Right lung (tissue), 5 donors: ENCODE measurements around the gene IL31. TPM values are rescaled to one million over a fixed set of nuclear protein-coding genes. Genes with fewer than 3 reads are reported as not detected.

Experiments used
- DNase-seq, 2 donors: peaks; one replicate each; pipeline ENCODE4 v3.0.0-alpha.2; 2013
- polyA plus RNA-seq, 5 donors: library from polyadenylated mRNA; unstranded; fragments of 120-200 nt; gene quantifications; one replicate each; pipeline versions ENCODE4 v1.2.1 to v1.2.3, GENCODE V29; 2013; ENCODE audit warnings: inconsistent platforms in 1 of 5, low replicate concordance in 1 of 5; ENCODE audit not compliant: insufficient read length in 5 of 5, insufficient read depth in 1 of 5

Gene IL31
- polyA plus RNA-seq, 5 donors = not detected

- no peak for DNase-seq
These were observed 15.2 kb downstream of the IL31 start for GRCh38 chr12:122158700-122159285.

- no peak for DNase-seq
These were observed 18.3 kb downstream of the IL31 start for GRCh38 chr12:122155705-122156104.

DNA sequence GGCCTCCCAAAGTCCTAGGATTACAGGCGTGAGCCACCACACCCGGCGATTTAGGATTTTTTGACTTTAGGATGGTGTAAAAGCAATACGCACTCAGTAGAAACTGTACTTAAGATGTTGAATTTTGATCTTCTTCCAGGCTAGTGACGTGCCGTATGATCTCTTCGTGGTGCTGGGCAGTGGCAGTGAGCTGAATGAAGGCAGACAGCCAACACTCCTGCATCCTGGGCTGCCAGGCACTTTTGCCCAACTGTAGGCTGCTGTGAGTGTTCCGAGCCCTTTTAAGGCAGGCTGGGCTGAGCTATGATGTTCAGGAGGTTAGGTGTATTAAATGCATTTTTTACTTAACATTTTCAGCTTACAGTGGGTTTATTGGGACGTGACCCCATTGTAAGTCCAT, 21.3 kb downstream of the IL31 start:
- no peak for DNase-seq

GRCh38 chr12:122150127-122150681, 23.8 kb downstream of the IL31 start:
- DNase-seq = no peak

- peak; percentile 18 to 26 for DNase-seq
These were observed 25.4 kb downstream of the IL31 start for GRCh38 chr12:122148657-122149056.

GRCh38 chr12:122147514-122148290, 26.3 kb downstream of the IL31 start:
- DNase-seq = no peak

GRCh38 chr12:122145505-122146330, 28.3 kb downstream of the IL31 start:
- no peak for DNase-seq

DNA sequence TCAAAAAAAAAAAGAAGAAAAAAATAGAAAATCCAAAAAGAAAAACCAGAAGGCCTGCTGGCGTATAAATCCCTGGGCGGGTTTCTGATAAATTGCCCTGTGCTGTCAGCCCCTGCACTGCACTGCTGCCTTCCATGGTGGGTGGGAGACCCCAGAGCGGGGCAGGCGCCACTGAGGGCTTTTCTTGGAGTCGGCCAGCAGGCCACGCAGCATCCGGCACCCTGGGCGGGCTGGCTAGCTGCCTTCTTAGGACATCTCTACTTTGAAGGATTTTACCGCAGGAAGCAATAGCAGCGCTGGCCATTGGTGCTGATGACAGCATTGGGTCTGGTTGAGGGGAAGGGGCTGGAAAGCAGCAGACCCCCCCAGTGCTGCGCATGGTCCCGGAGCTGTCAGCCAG, 29.1 kb downstream of the IL31 start:
- DNase-seq = no peak

GRCh38 chr12:122142857-122143256, 31.2 kb downstream of the IL31 start:
- no peak for DNase-seq

GRCh38 chr12:122141911-122142725, 31.9 kb downstream of the IL31 start:
- no peak for DNase-seq

DNA sequence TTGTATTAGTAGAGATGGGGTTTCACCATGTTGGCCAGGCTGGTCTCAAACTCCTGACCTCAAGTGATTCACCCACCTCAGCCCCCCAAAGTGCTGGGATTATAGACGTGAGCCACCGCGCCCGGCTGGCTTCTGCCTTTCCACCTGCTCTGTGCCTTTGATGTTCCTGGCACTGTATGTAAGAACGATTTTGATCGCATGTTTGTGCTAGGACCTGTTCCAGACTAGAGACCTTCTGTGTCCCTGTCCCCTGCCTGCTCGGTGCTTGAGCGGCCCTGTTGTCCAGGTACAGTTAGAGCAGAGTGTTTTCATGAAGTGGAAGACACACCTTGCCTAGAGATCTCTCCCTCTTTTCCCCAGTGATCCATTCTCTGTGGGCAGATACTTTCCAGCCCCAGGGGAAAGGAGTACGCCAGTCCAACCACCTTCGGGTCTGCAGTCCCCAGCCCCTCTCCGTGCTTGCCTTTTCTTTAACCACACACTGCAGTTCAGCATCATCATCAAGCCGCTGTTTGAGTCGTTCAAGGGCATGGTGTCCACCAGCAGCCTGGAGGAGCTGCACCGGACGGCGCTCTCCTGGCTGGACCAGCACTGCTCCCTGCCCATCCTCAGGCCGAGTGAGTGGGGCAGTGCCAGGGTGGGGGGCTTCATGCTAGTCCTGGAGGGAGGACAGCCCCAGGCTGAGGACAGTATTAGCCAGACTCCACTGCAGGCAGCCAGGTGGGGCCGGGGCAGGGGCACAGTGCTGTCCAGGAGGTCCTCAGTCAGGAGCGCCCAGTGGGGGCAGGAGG, 33.4 kb downstream of the IL31 start:
- no peak for DNase-seq

GRCh38 chr12:122139941-122140340, 34.1 kb downstream of the IL31 start:
- no peak for DNase-seq

DNA sequence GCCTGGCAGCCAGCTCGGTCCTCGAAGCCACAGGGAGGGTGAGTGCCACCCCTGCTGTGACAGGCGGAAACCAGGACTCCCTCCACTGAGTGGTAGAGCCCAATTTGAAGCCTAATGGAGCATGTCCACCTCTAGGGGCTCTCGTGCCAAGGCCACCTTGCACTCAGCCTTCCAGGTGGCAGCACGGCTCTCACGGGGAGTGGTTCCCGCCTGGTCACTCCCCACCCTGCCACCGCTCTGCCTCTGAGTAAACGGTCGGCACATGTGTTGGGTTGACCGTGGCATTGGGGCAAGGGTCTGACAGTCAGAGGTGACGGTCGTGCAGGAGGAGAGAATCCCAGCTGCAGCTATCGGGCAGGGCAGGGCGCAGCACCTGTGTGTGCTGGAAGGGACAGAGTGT, 34.8 kb downstream of the IL31 start:
- no peak for DNase-seq

- DNase-seq = no peak
These were observed 35.4 kb downstream of the IL31 start for GRCh38 chr12:122138616-122139015.

- no peak for DNase-seq
These were observed 35.8 kb downstream of the IL31 start for GRCh38 chr12:122138181-122138580.

GRCh38 chr12:122137681-122138080, 36.3 kb downstream of the IL31 start:
- no peak for DNase-seq

DNA sequence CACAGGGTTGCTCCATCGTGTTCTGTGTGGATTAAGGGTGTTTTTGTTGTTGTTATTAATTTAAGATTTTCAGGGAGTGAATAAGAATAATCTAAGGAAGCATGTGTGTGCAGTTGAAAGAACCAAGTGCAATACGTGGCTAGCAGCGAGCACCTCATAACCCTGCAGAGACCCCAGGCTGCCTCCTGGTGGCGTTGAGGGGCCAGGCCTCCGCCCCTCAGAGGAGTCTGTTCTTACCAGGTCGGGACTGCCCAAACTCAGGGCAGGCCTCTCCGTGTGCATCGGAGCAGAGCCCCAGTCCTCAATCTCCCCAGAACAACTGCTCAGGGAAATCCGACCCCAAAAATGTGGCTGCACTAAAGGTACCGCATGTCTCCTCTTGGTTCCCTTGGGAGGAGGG, 36.8 kb downstream of the IL31 start:
- no peak for DNase-seq

- DNase-seq = no peak
These were observed 38.5 kb downstream of the IL31 start for GRCh38 chr12:122135437-122136031.

GRCh38 chr12:122133192-122133950, 40.6 kb downstream of the IL31 start:
- DNase-seq = no peak

DNA sequence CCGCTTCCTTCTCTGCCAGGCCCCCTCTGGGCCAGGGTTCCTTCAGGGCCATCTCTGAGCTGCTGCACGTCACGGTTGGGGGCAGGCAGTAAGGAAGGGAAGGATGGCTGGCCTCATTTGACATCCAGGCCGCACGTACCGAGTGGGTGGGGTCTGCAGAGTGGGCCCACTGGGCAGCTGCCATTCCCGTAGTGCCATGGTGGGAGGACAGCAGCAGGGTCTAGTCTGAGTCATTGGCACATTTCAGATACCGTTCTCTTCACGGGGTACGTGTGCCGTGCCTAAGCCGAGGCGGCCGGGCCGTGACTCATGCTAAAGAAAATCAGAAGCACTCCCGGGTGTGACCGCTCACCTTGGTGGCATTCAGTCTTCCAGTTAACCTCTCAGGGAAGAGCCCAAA, 43.9 kb downstream of the IL31 start:
- no peak for DNase-seq
